HCT116 (cell line): ENCODE measurements around the gene VWF.

Experiments used
- POLR2AphosphoS5 ChIP-seq: IDR thresholded peaks from 2 replicates; pipeline ENCODE4 v1.6.1; 2011; ENCODE audit warnings: mild to moderate bottlenecking, low read depth, low read length, moderate library complexity
- TF ChIP-seq, protein P1 (sequence below), 3 experiments: fragments of 200-600 bp in 1 of 3; sonication (generic) in 1 of 3; IDR thresholded peaks in 2 of 3; conservative IDR thresholded peaks in 1 of 3; 2 replicates each; pipeline ENCODE4 v1.5.1; 2012 to 2017; ENCODE audit warnings: low read depth in 2 of 3, low read length in 2 of 3, antibody characterized with exemption in 1 of 3, borderline replicate concordance in 1 of 3, control low read depth in 1 of 3, mild to moderate bottlenecking in 1 of 3, mixed read lengths in 1 of 3, mixed run types in 1 of 3, moderate library complexity in 1 of 3; ENCODE audit not compliant: insufficient read depth in 1 of 3

DNA sequence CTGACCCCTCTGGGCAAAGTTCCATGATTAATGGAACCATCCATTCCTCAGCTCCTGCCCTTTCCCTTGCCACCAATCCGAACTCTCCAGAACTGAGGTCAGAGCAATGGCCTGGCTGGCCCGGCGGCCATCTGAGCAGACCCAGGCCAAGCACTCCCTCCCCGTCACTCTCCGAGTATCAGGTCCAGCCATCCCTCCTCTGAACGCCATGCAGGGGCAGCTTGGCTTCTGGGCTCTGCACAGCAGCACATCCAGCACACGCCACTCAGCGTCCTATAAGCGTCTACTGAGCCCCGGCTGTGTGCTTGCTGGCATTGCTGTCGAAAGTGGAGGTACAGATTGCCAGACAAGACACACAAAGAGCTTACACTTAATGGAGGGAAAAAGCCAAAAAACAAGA is 34.3 kb upstream of the VWF start:
- TF ChIP-seq, protein P1, sequence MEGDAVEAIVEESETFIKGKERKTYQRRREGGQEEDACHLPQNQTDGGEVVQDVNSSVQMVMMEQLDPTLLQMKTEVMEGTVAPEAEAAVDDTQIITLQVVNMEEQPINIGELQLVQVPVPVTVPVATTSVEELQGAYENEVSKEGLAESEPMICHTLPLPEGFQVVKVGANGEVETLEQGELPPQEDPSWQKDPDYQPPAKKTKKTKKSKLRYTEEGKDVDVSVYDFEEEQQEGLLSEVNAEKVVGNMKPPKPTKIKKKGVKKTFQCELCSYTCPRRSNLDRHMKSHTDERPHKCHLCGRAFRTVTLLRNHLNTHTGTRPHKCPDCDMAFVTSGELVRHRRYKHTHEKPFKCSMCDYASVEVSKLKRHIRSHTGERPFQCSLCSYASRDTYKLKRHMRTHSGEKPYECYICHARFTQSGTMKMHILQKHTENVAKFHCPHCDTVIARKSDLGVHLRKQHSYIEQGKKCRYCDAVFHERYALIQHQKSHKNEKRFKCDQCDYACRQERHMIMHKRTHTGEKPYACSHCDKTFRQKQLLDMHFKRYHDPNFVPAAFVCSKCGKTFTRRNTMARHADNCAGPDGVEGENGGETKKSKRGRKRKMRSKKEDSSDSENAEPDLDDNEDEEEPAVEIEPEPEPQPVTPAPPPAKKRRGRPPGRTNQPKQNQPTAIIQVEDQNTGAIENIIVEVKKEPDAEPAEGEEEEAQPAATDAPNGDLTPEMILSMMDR (IDR thresholded peaks at IDR 0.05 in 2 of 3, conservative IDR thresholded peaks at IDR 0.05 in 1 of 3; ENCODE audit: borderline replicate concordance in 1 of 3, insufficient read depth in 1 of 3, low read depth in 2 of 3, low read length in 2 of 3), result no peak
- no peak for TF ChIP-seq POLR2AphosphoS5
